Thyroid gland (tissue), 4 donors: ENCODE data around the gene TAF13. TPM values are rescaled to one million over a fixed set of nuclear protein-coding genes. Genes with fewer than 3 reads are reported as not detected.
A peak's percentile ranks its signal among the peaks of the same experiment; 100 is the strongest.
"Not testable (repeated sequence)": the region's sequence is repeated elsewhere in the genome, so short reads cannot be mapped to it uniquely, and the experiment has no call there.

Experiments
- DNase-seq, 2 donors: peaks; one replicate each; pipeline ENCODE4 v3.0.0-alpha.2; 2019
- H3K27ac ChIP-seq, 3 donors: fragments of 200-600 bp; sonication (generic); 1 replicate in 2 of 3; 2 replicates in 1 of 3; pipeline ENCODE4 v1.5.1; 2016 to 2019; ENCODE audit warnings: mild to moderate bottlenecking in 1 of 3, moderate library complexity in 1 of 3
- H3K27me3 ChIP-seq: fragments of 200-600 bp; sonication (generic); one replicate; pipeline ENCODE4 v1.5.1; 2019
- H3K36me3 ChIP-seq, 2 donors: fragments of 200-600 bp; sonication (generic); one replicate each; pipeline ENCODE4 v1.5.1; 2016 to 2019
- H3K4me1 ChIP-seq, 2 donors: fragments of 200-600 bp; sonication (generic); one replicate each; pipeline ENCODE4 v1.5.1; 2017 to 2019
- H3K4me3 ChIP-seq, 3 donors: fragments of 200-600 bp; sonication (generic); replicated peaks in 1 of 3; 1 replicate in 2 of 3; 2 replicates in 1 of 3; pipeline ENCODE4 v1.5.1; 2016; ENCODE audit warnings: mild to moderate bottlenecking in 1 of 3
- H3K9me3 ChIP-seq: fragments of 200-600 bp; sonication (generic); one replicate; pipeline ENCODE4 v1.5.1; 2017
- POLR2A ChIP-seq, 2 donors: fragments of 450-650 bp; IDR thresholded peaks; one replicate each; pipeline ENCODE4 v1.6.1; 2017; ENCODE audit warnings: antibody characterized with exemption in 2 of 2, mild to moderate bottlenecking in 2 of 2, moderate library complexity in 1 of 2
- WGBS, 2 donors: methylation state at CpG; one replicate each; pipeline ENCODE4 v1.1.5; 2017; 5-methylcytosine and 5-hydroxymethylcytosine counted together
- intact Hi-C: fragments of 100-400 bp; cut with DNase I; formaldehyde crosslinking; loops from one replicate; pipeline ENCODE4 v1.15.1; 2023
- total RNA-seq, 4 donors: library from RNA; depleted of rRNA; stranded (reverse); fragments of >200 nt; gene quantifications; one replicate each; pipeline ENCODE4 v1.2.3, GENCODE V29; 2016
- TF ChIP-seq, protein P1 (sequence below), 6 experiments: fragments of 200-600 bp in 3 of 6; fragments of 450-650 bp in 3 of 6; sonication (generic) in 3 of 6; IDR thresholded peaks; one replicate each; pipeline ENCODE4 v1.5.1; 2016 to 2019; ENCODE audit warnings: antibody characterized with exemption in 6 of 6, mild to moderate bottlenecking in 2 of 6, inconsistent platforms in 1 of 6, moderate library complexity in 1 of 6

Gene TAF13
- total RNA-seq, 4 donors from 2014 or later, result 25.6 to 47.1 (median 43.9) TPM

DNA sequence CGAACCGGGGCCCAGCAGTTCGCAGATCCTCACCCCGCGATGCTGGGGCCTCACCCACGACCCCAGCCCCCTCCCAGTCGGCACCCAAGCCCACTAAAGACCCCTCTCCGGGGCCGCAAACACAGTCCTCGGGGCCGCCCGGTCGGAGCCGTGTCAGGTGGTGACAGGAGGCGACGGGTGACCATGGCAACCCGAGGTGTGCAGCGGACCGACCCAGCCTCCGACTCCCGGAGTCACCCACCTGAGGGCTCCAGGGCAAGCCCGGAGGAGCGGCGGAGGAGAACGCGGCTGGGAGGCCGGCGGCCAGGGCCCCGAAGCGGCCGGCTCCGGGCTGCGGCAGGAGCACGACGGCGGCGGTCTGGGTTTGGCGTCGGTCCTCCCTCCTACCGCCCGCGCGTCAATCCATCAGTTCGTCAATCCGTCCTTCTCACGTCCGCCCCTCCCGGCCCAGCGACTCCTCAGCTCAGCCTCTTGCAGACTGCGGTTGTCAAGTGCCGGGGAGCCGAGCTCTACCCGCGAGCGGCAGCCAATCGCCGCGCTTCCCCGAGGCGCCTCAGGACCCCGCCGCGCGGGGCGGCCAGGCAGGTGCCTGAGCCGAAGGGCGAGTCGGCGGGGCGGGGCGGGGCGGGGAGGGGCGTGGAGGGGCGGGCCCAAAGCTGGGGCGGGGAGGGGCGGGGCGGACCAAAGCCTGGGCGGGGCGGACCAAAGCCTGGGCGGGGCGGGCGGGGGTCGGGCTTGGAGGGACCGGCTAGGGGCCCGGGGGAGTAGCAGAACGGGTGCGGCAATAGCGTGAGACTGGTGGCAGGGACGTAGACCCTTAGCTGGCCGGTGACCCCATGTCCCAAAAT, 34.0 kb downstream of the TAF13 start, which contains the start of gene WDR47:
WDR47 (minus strand) TSS at position 482 of the 848 bp plus-strand sequence. CDS start 18,590 bp downstream, outside the sequence.
- Histone ChIP-seq H3K36me3 (no peaks in the 10 kb centered on the region), H3K27me3 (no peaks in the 10 kb centered on the region), H3K27ac (peak within 1 kb of the TSS; percentile 65 to 78 (median 74)), H3K9me3 (no peaks in the 10 kb centered on the region), H3K4me3 (peak within 1 kb of the TSS; percentile 75 to 99 (median 99)), H3K4me1 (peaks cover 0 to 4% of the 10 kb centered on the region in 2 donors)
- 0 to 3% methylated on average over 6 to 16 of the region's 90 CpGs for WGBS, 2 donors
- TF ChIP-seq POLR2A (IDR thresholded peaks at IDR 0.05), result peak; percentile 70 to 98
- TF ChIP-seq, protein P1, sequence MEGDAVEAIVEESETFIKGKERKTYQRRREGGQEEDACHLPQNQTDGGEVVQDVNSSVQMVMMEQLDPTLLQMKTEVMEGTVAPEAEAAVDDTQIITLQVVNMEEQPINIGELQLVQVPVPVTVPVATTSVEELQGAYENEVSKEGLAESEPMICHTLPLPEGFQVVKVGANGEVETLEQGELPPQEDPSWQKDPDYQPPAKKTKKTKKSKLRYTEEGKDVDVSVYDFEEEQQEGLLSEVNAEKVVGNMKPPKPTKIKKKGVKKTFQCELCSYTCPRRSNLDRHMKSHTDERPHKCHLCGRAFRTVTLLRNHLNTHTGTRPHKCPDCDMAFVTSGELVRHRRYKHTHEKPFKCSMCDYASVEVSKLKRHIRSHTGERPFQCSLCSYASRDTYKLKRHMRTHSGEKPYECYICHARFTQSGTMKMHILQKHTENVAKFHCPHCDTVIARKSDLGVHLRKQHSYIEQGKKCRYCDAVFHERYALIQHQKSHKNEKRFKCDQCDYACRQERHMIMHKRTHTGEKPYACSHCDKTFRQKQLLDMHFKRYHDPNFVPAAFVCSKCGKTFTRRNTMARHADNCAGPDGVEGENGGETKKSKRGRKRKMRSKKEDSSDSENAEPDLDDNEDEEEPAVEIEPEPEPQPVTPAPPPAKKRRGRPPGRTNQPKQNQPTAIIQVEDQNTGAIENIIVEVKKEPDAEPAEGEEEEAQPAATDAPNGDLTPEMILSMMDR (IDR thresholded peaks at IDR 0.05), result peak in 1 of 6 experiments; percentile 9
- intact Hi-C loops, result loop anchor here (5.0 kb wide), 1 partner anchor 80 kb away; the partner anchor contains the start of gene CLCC1
- DNase-seq, result peak; percentile 97 to 98

DNA sequence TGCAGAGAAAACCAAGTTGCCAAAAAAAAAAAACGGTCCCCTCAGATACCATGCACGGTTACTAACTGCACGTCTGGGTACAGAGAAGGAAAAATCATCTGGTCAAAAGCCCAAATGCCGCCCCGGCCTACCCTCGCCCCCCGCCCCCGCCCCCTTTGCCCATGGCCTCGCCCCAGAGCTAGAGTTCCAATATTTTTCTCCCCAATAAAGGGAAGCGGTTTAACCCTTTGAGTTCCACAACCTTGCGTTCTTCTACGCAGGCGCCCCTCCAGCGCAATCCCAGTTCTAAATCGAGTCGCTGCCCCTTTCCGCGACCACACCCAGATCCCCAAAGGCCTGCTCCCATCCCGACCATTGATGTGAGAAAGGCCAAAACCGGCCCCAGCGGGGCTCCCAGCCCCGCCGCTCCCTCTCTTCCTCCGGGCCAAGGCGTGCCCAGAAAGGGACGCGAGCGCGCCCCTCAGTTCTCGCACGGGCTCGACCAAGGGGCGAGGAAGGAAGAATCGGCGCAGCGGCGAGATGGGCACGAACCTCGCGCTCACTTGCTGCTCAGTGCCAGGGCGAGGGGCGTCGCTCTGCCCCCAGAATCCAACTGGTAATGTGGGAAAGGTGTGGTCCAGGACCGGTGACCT, 34.7 kb downstream of the TAF13 start:
- Histone ChIP-seq H3K4me1 (peaks cover 0 to 4% of the 10 kb centered on the region in 2 donors), H3K36me3 (no peaks in the 10 kb centered on the region), H3K27ac (peak overlapping the region in 2 of 3 donors; percentile 74 to 78), H3K4me3 (peak overlapping the region; percentile 75 to 99 (median 99)), H3K9me3 (no peaks in the 10 kb centered on the region), H3K27me3 (no peaks in the 10 kb centered on the region)
- no peak for TF ChIP-seq POLR2A (IDR thresholded peaks at IDR 0.05)
- TF ChIP-seq, protein P1 (IDR thresholded peaks at IDR 0.05), result peak in 1 of 6 experiments; percentile 8
- DNase-seq, result no peak
- WGBS, 2 donors, result 0 to 1% methylated on average over 27 to 36 of the region's 44 CpGs
- intact Hi-C loops, result loop anchor here (5.0 kb wide), 1 partner anchor 79 kb away; the partner anchor contains the start of gene CLCC1

DNA sequence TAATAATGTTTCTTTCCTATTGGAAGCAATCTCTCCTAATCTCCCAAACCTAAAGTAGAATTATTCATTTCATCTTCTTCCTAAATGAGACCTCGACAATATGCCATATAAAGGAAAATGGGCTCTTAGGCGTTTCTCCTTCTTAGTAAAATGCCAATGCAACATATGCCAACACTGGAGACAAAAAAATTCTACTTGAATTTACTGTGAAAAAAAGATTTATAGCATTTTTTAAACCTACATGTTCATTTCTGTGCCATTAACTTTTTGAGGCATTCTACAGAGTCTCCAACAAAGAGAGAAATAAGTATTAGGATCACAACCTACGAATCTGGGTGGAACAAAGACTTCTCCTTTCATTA, 35.2 kb downstream of the TAF13 start:
- Histone ChIP-seq H3K9me3 (no peaks in the 10 kb centered on the region), H3K4me1 (peaks cover 0 to 4% of the 10 kb centered on the region in 2 donors), H3K36me3 (no peaks in the 10 kb centered on the region), H3K27me3 (no peaks in the 10 kb centered on the region), H3K4me3 (peak overlapping the region in 1 of 3 donors; percentile 75), H3K27ac (no peak overlapping the region)
- no peak for TF ChIP-seq POLR2A (IDR thresholded peaks at IDR 0.05)
- TF ChIP-seq, protein P1 (IDR thresholded peaks at IDR 0.05), result no peak
- no peak for DNase-seq
- WGBS, 2 donors, result 48 to 50% methylated on average over 3 of the region's 3 CpGs
- intact Hi-C loops, result loop anchor here (5.0 kb wide), 1 partner anchor 78 kb away; the partner anchor contains the start of gene CLCC1

DNA sequence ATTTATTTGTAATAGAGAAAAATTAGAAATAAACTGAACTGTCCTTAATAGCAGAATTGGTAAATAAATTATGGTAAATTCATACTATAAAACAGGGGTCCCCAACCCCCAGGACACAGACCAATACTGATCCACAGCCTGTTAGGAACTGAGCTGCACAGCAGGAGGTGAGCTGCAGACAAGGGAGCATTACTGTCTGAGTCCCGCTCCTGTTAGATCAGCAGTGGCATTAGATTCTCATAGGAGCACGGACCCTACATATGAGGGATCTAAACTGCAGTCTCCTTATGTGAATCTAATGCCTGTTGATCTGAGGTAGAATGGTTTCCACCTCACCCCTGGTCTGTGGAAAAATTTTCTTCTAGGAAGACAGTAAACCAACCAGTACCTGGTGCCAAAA, 41.4 kb downstream of the TAF13 start:
- no peak for TF ChIP-seq POLR2A (IDR thresholded peaks at IDR 0.05)
- TF ChIP-seq, protein P1 (IDR thresholded peaks at IDR 0.05), result no peak
- H3K27me3 ChIP-seq, result no peaks in the 10 kb centered on the region
- intact Hi-C loops, result no loop called here
- no peak overlapping the region for H3K4me3 ChIP-seq
- 95 to 100% methylated on average over 2 of the region's 2 CpGs for WGBS, 2 donors
- H3K9me3 ChIP-seq, result no peaks in the 10 kb centered on the region
- DNase-seq, result no peak
- H3K4me1 ChIP-seq, result no peaks in the 10 kb centered on the region
- H3K27ac ChIP-seq, result no peak overlapping the region
- no peaks in the 10 kb centered on the region for H3K36me3 ChIP-seq

DNA sequence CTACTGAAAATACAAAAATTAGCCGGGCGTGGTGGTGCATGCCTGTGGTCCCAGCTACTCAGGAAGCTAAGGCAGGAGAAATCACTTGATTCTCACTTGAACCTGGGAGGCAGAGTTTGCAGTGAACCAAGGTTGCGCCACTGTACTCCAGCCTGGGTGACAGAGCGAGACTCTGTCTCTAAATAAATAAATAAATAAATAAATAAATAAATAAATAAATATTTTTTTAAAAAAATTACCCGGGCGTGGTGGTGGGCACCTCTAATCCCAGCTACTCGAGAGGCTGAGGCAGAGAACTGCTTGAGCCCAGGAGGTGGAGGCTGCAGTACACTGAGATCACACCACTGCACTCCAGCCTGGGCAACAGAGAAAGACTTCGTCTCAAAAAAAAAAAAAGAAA, 46.3 kb downstream of the TAF13 start:
- H3K9me3 ChIP-seq, H3K4me1 ChIP-seq, H3K27me3 ChIP-seq, intact Hi-C loops, H3K27ac ChIP-seq, H3K36me3 ChIP-seq, H3K4me3 ChIP-seq, DNase-seq: not testable (repeated sequence)
- 95 to 97% methylated on average over 8 of the region's 8 CpGs for WGBS, 2 donors
